K562 (cell line): ENCODE results near the gene SLAMF6. TPM values are rescaled to one million over a fixed set of nuclear protein-coding genes. Genes with fewer than 3 reads are reported as not detected.

ENCODE experiments used
- BRD9 ChIP-seq: fragments of 450-650 bp; IDR thresholded peaks from 2 replicates; pipeline ENCODE4 v1.6.1; 2018; ENCODE audit warnings: low read depth; ENCODE audit not compliant: partially characterized antibody
- CTBP1 ChIP-seq: fragments of 450-650 bp; IDR thresholded peaks from 2 replicates; pipeline ENCODE4 v1.6.1; 2016; ENCODE audit warnings: borderline replicate concordance
- DLX4 ChIP-seq: fragments of 250-450 bp; sonication (Bioruptor Pico); IDR thresholded peaks from 2 replicates; pipeline ENCODE4 v1.6.1; 2021; ENCODE audit warnings: mild to moderate bottlenecking
- DMBX1 ChIP-seq: fragments of 250-450 bp; sonication (Bioruptor Pico); IDR thresholded peaks from 2 replicates; pipeline ENCODE4 v1.8.0; 2022; ENCODE audit warnings: inconsistent platforms, mild to moderate bottlenecking, moderate library complexity, borderline replicate concordance
- EGR1 ChIP-seq: fragments of 450-650 bp; conservative IDR thresholded peaks from 2 replicates; pipeline ENCODE4 v1.6.1; 2017; ENCODE audit warnings: mild to moderate bottlenecking
- ETV6 ChIP-seq, 3 experiments: fragments of 150-350 bp in 1 of 3; sonication (generic) in 1 of 3; formaldehyde crosslinking in 1 of 3; IDR thresholded peaks; 2 replicates each; pipeline versions ENCODE4 v1.6.1 to v1.8.0; 2014 to 2022; ENCODE audit warnings: borderline replicate concordance in 2 of 3, low read depth in 2 of 3, antibody characterized with exemption in 1 of 3, low read length in 1 of 3, mild to moderate bottlenecking in 1 of 3, missing genetic modification reagents in 1 of 3
- FUS ChIP-seq: fragments of 200-400 bp; formaldehyde crosslinking; optimal IDR thresholded peaks from 2 replicates; pipeline ENCODE3; 2017; ENCODE audit warnings: low read depth, low read length
- HDAC3 ChIP-seq: fragments of 450-650 bp; IDR thresholded peaks from 2 replicates; pipeline ENCODE4 v1.6.1; 2018; ENCODE audit warnings: borderline replicate concordance, mild to moderate bottlenecking, moderate library complexity; ENCODE audit not compliant: partially characterized antibody
- ILF3 ChIP-seq: fragments of 450-650 bp; IDR thresholded peaks from 2 replicates; pipeline ENCODE4 v1.6.1; 2018; ENCODE audit warnings: antibody characterized with exemption, mild to moderate bottlenecking, moderate library complexity, borderline replicate concordance
- KAT8 ChIP-seq: fragments of 450-650 bp; IDR thresholded peaks from 2 replicates; pipeline ENCODE4 v1.6.1; 2016; ENCODE audit warnings: low read depth, mild to moderate bottlenecking
- LEF1 ChIP-seq: fragments of 450-650 bp; IDR thresholded peaks from 2 replicates; pipeline ENCODE4 v1.6.1; 2016; ENCODE audit warnings: mild to moderate bottlenecking
- MLX ChIP-seq, 2 experiments: fragments of 450-650 bp in 1 of 2; sonication (generic) in 1 of 2; formaldehyde crosslinking; conservative IDR thresholded peaks; 2 replicates each; pipeline versions ENCODE4 v1.4.0 to v1.8.1; 2020 to 2022; ENCODE audit warnings: mild to moderate bottlenecking in 1 of 2, missing genetic modification reagents in 1 of 2
- RREB1 ChIP-seq: fragments of 250-450 bp; sonication (Bioruptor Pico); IDR thresholded peaks from 2 replicates; pipeline ENCODE4 v1.4.0; 2020
- SMAD2 ChIP-seq: fragments of 150-350 bp; IDR thresholded peaks from 2 replicates; pipeline ENCODE4 v1.6.1; 2014; ENCODE audit warnings: low read depth, mild to moderate bottlenecking, low read length
- SMARCC2 ChIP-seq: fragments of 450-650 bp; IDR thresholded peaks from 2 replicates; pipeline ENCODE4 v1.6.1; 2017; ENCODE audit warnings: antibody characterized with exemption, moderate library complexity, mild to moderate bottlenecking, low read depth
- SP1 ChIP-seq: sonication (generic); formaldehyde crosslinking; IDR thresholded peaks from 2 replicates; pipeline ENCODE4 v1.8.1; 2022; ENCODE audit warnings: mild to moderate bottlenecking, missing genetic modification reagents
- TBP ChIP-seq: optimal IDR thresholded peaks from 2 replicates; pipeline ENCODE3; 2011; ENCODE audit warnings: low read depth, low read length, improper control_type of control experiment
- ZBTB33 ChIP-seq: sonication (generic); formaldehyde crosslinking; IDR thresholded peaks from 2 replicates; pipeline ENCODE4 v1.8.1; 2023; ENCODE audit warnings: mild to moderate bottlenecking, missing genetic modification reagents
- ZC3H11A ChIP-seq: IDR thresholded peaks from 2 replicates; pipeline ENCODE4 v1.6.1; 2012; ENCODE audit warnings: low read depth, low read length, improper control_type of control experiment
- ZNF584 ChIP-seq: fragments of 200-800 bp; sonication (Bioruptor generic); IDR thresholded peaks from 2 replicates; pipeline ENCODE4 v1.6.1; 2016; ENCODE audit warnings: low read depth, mild to moderate bottlenecking, missing genetic modification characterization, missing compliant biosample characterization
- polyA plus RNA-seq, 8 experiments: library from polyadenylated mRNA; depleted of rRNA in 4 of 8; stranded (reverse) in 5 of 8; unstranded in 3 of 8; fragments of >200 nt; fragmentation: Nextera tagmentation in 2 of 8; fragmentation: Illumina TruSeq in 1 of 8; extraction: Ambion mirVana in 2 of 8; extraction: Trizol in 1 of 8; gene quantifications; 2 replicates each; pipeline versions ENCODE4 v1.2.1 to v1.2.3, GENCODE V29; 2011 to 2014; ENCODE audit warnings: inconsistent platforms in 1 of 8, missing spikeins in 1 of 8
- total RNA-seq, 7 experiments: library from RNA; depleted of rRNA in 6 of 7; stranded (reverse); fragments of >200 nt in 6 of 7; fragmentation: Illumina TruSeq in 2 of 7; extraction: Trizol in 2 of 7; gene quantifications; 2 replicates each; pipeline versions ENCODE4 v1.2.1 to v1.2.3, GENCODE V29; 2011 to 2021; ENCODE audit warnings: low replicate concordance in 1 of 7

The SLAMF6 gene
- total and polyA plus RNA-seq, 9 of the 15 experiments (the other 6 are each of a cell fraction or from before 2014, with no cell fraction given): 0.56 to 4.8 (median 1.1) TPM

- no peak for TF ChIP-seq MLX (CRISPR knock-in tag; conservative IDR thresholded peaks at IDR 0.05)
- no peak for TF ChIP-seq FUS
- peak; percentile 98 for TF ChIP-seq ZNF584 (CRISPR knock-in tag)
- no peak for TF ChIP-seq SMAD2
- no peak for TF ChIP-seq KAT8
- no peak for TF ChIP-seq HDAC3
- TF ChIP-seq TBP: no peak
- no peak for TF ChIP-seq CTBP1
- TF ChIP-seq LEF1: no peak
- no peak for TF ChIP-seq SP1 (CRISPR knock-in tag)
- no peak for TF ChIP-seq DLX4 (CRISPR knock-in tag)
- TF ChIP-seq ETV6 (IDR thresholded peaks at IDR 0.05; ENCODE audit: borderline replicate concordance in 1 of 2, low read depth in 2 of 2, low read length in 1 of 2): no peak
- no peak for TF ChIP-seq ETV6 (CRISPR knock-in tag; IDR thresholded peaks at IDR 0.05; ENCODE audit: borderline replicate concordance)
- TF ChIP-seq BRD9: peak; percentile 52
- no peak for TF ChIP-seq EGR1
- no peak for TF ChIP-seq ZC3H11A
- no peak for TF ChIP-seq SMARCC2
- TF ChIP-seq RREB1 (CRISPR knock-in tag): 0 out of 2 replicates have a peak, but pooled peaks have one; percentile 40
- TF ChIP-seq ZBTB33 (CRISPR knock-in tag): no peak
- no peak for TF ChIP-seq ILF3
- peak; percentile 97 for TF ChIP-seq DMBX1 (CRISPR knock-in tag)
Observed at GRCh38 chr1:160550572-160551034, 27.5 kb upstream of the SLAMF6 start (continued).
